HepG2 (cell line): ENCODE measurements around the gene TTYH1.

Experiments
- POLR2AphosphoS5 ChIP-seq: IDR thresholded peaks from 2 replicates; pipeline ENCODE4 v1.6.1; 2012; ENCODE audit warnings: low read depth, low read length
- UBTF ChIP-seq: sonication (generic); formaldehyde crosslinking; IDR thresholded peaks from 2 replicates; pipeline ENCODE4 v1.4.0; 2020; ENCODE audit warnings: mild to moderate bottlenecking, missing genetic modification reagents
- ZNF609 ChIP-seq: sonication (generic); formaldehyde crosslinking; IDR thresholded peaks from 2 replicates; pipeline ENCODE4 v1.4.0; 2020; ENCODE audit warnings: mild to moderate bottlenecking, missing genetic modification reagents, borderline replicate concordance

GRCh38 chr19:54422136-54422535, 6.9 kb downstream of the TTYH1 start:
- TF ChIP-seq UBTF (CRISPR knock-in tag) (no peak), ZNF609 (CRISPR knock-in tag) (no peak), POLR2AphosphoS5 (no peak)
